HG02678 (cell line): Measurements from ENCODE around the gene THSD4.
"Not testable (repeated sequence)": the region's sequence is repeated elsewhere in the genome, so short reads cannot be mapped to it uniquely, and the experiment has no call there.

Source experiments
- ATAC-seq: cut with Tn5 transposase; IDR thresholded peaks from one replicate; pipeline ENCODE4 v1.9.1; 2021; ENCODE audit warnings: mild to moderate bottlenecking, moderate library complexity; ENCODE audit not compliant: unreplicated experiment

THSD4 gene

GRCh38 chr15:71697236-71697635 lies 582.0 kb downstream of the THSD4 start:
- ATAC-seq: no peak

GRCh38 chr15:71698030-71698429 lies 582.8 kb downstream of the THSD4 start:
- ATAC-seq: no peak

- no peak for ATAC-seq
These were observed 583.5 kb downstream of the THSD4 start for GRCh38 chr15:71698742-71699141.

GRCh38 chr15:71699977-71700376 lies 584.7 kb downstream of the THSD4 start:
- no peak for ATAC-seq

- no peak for ATAC-seq
These were observed 586.5 kb downstream of the THSD4 start for GRCh38 chr15:71701808-71702207.

GRCh38 chr15:71702496-71702895 lies 587.2 kb downstream of the THSD4 start:
- no peak for ATAC-seq

- no peak for ATAC-seq
These were observed 589.9 kb downstream of the THSD4 start for GRCh38 chr15:71705151-71705550.

- ATAC-seq: no peak
These were observed 591.4 kb downstream of the THSD4 start for GRCh38 chr15:71706461-71707229.

- ATAC-seq: no peak
These were observed 592.2 kb downstream of the THSD4 start for GRCh38 chr15:71707230-71708050.

- no peak for ATAC-seq
These were observed 592.8 kb downstream of the THSD4 start for GRCh38 chr15:71708051-71708429.

- ATAC-seq: no peak
These were observed 593.5 kb downstream of the THSD4 start for GRCh38 chr15:71708741-71709140.

- ATAC-seq: no peak
These were observed 594.6 kb downstream of the THSD4 start for GRCh38 chr15:71709808-71710418.

GRCh38 chr15:71712182-71712581 lies 596.9 kb downstream of the THSD4 start:
- no peak for ATAC-seq

GRCh38 chr15:71713191-71713809 lies 598.0 kb downstream of the THSD4 start:
- ATAC-seq: no peak

GRCh38 chr15:71715914-71716313 lies 600.6 kb downstream of the THSD4 start:
- ATAC-seq: no peak

GRCh38 chr15:71716990-71717389 lies 601.7 kb downstream of the THSD4 start:
- ATAC-seq: no peak

- no peak for ATAC-seq
These were observed 603.0 kb downstream of the THSD4 start for GRCh38 chr15:71718116-71718910.

- no peak for ATAC-seq
These were observed 608.1 kb downstream of the THSD4 start for GRCh38 chr15:71723344-71723743.

GRCh38 chr15:71725207-71725955 lies 610.1 kb downstream of the THSD4 start:
- ATAC-seq: not testable (repeated sequence)

GRCh38 chr15:71728881-71729280 lies 613.6 kb downstream of the THSD4 start:
- ATAC-seq: no peak
